ENCODE measurements around the gene LAMC3. TPM values are rescaled to one million over a fixed set of nuclear protein-coding genes. Genes with fewer than 3 reads are reported as not detected.

Gene LAMC3
- 0.30 and 0.33 TPM in 2 replicates for total RNA-seq

DNA sequence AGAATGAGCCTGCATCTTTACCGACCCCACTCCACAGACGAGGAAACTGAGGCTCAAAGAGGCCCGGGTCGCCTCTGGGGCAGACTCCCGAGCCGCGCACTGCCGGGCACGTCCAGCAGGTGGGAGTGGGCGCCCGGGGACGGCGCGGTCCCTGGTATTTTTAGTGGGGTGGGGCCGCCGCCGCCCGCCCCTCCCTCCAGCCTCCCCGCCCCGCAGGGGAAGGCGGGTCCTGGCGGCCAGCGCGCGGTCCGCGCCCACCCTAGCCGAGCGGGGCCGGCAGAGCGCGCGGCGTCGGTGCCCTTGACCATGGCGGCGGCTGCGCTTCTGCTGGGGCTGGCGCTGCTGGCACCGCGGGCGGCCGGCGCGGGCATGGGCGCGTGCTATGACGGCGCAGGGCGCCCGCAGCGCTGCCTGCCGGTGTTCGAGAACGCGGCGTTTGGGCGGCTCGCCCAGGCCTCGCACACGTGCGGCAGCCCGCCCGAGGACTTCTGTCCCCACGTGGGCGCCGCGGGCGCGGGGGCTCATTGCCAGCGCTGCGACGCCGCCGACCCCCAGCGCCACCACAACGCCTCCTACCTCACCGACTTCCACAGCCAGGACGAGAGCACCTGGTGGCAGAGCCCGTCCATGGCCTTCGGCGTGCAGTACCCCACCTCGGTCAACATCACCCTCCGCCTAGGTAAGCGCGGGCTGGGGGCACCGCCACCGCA, at the start of gene LAMC3:
Gene LAMC3 (plus strand): TSS at position 266 of the 710 bp plus-strand sequence. CDS start 41 bp downstream, at position 307.

DNA sequence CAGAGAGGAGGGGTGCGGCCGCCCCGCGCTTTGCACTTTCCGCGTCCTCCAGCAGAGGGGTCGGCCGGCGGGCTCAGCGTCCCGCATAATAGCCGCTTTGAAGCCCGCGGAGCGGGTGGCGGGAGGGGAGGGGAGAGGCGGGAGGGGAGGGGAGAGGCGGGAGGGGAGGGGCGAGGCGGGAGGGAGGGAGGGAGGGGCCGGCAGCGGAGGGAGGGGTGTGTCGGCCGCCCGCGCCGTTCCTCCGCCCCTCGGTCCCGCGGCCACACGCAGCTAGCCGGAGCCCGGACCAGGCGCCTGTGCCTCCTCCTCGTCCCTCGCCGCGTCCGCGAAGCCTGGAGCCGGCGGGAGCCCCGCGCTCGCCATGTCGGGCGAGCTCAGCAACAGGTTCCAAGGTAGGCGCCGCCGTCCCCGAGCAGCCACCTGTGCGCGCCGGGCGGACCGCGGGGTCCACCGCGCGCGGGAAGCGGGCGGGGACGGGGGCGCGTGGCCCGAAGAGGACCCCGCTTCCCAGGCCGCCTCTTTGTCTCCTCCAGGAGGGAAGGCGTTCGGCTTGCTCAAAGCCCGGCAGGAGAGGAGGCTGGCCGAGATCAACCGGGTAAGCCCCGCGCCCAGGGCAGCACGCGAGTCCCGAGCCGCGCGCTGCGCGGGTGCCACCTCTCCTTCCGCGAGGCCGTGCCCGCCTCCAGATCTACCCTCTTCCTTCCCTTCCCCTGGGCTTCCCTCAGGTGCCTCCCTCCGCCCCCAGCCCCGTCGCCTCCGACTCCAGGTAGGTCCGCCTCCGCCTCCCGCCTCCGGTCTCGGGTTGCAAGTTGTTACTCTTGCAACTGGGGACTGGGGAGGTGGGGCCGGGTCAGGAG, 87.5 kb downstream of the LAMC3 start, which contains the start of gene AIF1L:
Gene AIF1L (plus strand): TSS at position 263 of the 857 bp plus-strand sequence. CDS start 99 bp downstream, at position 362.

DNA sequence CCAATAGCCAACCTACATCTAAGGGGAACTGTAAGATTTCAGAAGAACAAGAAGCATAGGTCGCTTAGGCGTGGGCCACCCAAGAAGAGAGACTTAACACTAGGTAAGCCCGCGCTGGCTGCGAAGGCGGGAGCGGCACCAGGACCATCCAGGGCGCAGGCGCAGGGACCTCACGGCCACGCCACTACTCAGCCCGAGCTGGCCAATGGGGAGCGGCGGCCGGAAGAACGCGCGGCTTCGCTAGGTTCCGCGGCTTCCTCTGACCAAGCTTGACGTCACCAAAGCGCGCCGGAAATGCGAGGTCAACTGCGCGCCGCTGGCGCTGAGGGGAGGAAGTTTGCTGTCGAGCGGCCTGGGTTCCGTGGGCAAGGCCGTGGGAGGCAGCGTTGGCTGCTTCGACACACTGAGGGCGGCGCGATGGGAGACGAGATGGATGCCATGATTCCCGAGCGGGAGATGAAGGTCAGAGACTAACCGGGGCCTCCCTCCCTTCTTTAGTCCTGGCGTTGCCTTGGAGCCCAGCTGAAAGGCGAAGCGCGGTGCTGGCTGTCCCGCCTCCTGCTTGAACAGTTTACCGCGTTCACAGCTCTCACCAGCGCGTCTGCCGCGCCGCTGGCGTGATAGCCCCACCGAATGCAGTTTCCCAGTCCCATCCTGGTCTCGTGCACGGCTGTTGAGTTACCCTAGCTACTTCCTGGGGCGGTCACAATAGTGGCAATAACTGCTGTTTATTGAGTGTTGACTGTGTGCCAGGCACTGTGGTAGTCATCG, 116.5 kb downstream of the LAMC3 start, which contains the start of gene NUP214:
Gene NUP214 (plus strand): TSS at position 299 of the 771 bp plus-strand sequence. CDS start 119 bp downstream, at position 418.

Other genes with a start within 250 kb of the LAMC3 start
- 100 and 105 TPM in 2 replicates for gene ABL1, start 173.9 kb upstream of the LAMC3 start, total RNA-seq
- not detected in 2 replicates for gene QRFP, start 112.4 kb upstream of the LAMC3 start, total RNA-seq
- gene FIBCD1, start 69.9 kb upstream of the LAMC3 start, total RNA-seq, result 7.2 and 10.7 TPM in 2 replicates
- 0.46 and 1.2 TPM in 2 replicates for gene AIF1L, start 87.4 kb downstream of the LAMC3 start, total RNA-seq
- 16.3 and 18.2 TPM in 2 replicates for gene NUP214, start 116.4 kb downstream of the LAMC3 start, total RNA-seq